ENCODE data around the gene RXFP1. TPM values are rescaled to one million over a fixed set of nuclear protein-coding genes. Genes with fewer than 3 reads are reported as not detected.

The RXFP1 gene
- total RNA-seq: 1.6 TPM

GRCh38 chr4:158521484-158522088, at the start of gene RXFP1:
TSS of gene RXFP1 (plus strand) at chr4:158521882. CDS start at chr4:158521977, 95 bp downstream.

GRCh38 chr4:158671665-158671914, 149.9 kb downstream of the RXFP1 start, which contains the start of gene C4orf46:
TSS of gene C4orf46 (minus strand) at chr4:158671887. CDS start at chr4:158671801, 86 bp downstream.

GRCh38 chr4:158671915-158672806, 150.5 kb downstream of the RXFP1 start, which contains the start of gene ETFDH:
TSS of gene ETFDH (plus strand) at chr4:158672296. CDS start at chr4:158672457, 161 bp downstream.

Small RNAs within 50 kb of the gene (small RNA-seq; reads per million reads assigned to genes)
- not detected for gene RF00012 (ENCODE audit: low replicate concordance)

Other genes with a start within 250 kb of the RXFP1 start
- 18.5 TPM for gene C4orf46, start 150.0 kb downstream of the RXFP1 start, total RNA-seq
- gene ETFDH, start 150.4 kb downstream of the RXFP1 start, total RNA-seq: 39.8 TPM
- 27.9 TPM for gene PPID, start 201.5 kb downstream of the RXFP1 start, total RNA-seq
- 86.1 TPM for gene FNIP2, start 247.1 kb downstream of the RXFP1 start, total RNA-seq

All from parietal lobe (tissue), 2 donors.